SW 1271 (cell line): ENCODE measurements around the gene KBTBD6.
"Not testable (repeated sequence)": the region's sequence is repeated elsewhere in the genome, so short reads cannot be mapped to it uniquely, and the experiment has no call there.

Experiments used
- DNase-seq, 2 experiments: peaks; one replicate each; lab custom pipeline; 2025; lab: John Stamatoyannopoulos, UW

The KBTBD6 gene

DNA sequence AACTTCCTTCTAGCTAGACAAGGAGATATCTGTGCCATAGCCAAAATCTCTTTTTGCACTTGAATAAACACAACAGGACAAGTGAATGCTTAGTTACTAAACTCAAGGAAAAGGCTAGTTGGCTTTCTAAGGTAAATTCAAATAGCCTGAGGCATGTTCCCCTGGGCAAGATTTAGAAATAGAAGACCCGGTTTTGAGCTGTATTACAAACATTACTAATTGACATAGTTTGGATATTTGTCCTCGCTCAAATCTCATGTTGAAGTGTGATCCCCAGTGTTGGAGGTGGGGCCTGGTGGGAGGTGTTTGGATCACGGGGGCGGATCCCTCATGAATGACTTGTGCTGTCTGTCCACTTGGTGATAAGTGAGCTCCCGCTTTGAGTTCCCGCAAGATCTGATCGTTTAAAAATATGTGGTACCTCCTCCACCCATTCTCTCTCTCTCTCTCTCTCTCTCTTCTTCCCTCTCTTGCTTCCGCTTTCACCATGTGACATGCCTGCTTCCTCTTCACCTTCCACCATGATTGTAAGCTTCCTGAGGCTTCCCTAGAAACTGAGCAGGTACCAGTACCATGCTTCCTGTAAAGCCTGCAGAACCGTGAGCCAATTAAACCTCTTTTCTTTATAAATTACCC lies 3.9 kb upstream of the KBTBD6 start:
- DNase-seq: no peak

GRCh38 chr13:41133951-41134350 lies 1.3 kb upstream of the KBTBD6 start:
- no peak for DNase-seq

- not testable (repeated sequence) for DNase-seq
Measured at GRCh38 chr13:41131660-41132511, 716 bp downstream of the KBTBD6 start.

GRCh38 chr13:41131189-41131588 lies 1.4 kb downstream of the KBTBD6 start:
- not testable (repeated sequence) for DNase-seq

- DNase-seq: no peak
Measured at GRCh38 chr13:41130356-41130755, 2.2 kb downstream of the KBTBD6 start.

GRCh38 chr13:41127701-41128100 lies 4.9 kb downstream of the KBTBD6 start:
- DNase-seq: no peak

DNA sequence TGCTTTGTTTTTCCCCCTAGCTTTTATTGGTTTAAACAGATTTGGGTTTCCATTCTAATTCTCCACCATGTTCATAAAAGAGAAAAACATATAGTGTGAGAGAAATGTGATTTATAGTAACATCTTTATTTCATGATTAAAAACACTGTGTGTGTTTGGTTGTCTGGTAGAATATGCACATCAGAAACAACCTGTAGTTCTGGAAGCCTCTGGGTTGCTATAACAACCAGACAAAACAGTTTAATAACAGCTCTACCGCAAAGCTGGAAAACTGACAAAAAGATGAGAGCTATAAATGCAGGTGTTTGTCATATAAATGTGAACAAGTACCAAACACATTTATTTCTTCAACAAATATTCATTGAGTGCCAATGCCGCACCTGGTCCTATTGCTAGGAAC lies 9.8 kb downstream of the KBTBD6 start:
- no peak for DNase-seq

- no peak for DNase-seq
Measured at GRCh38 chr13:41117869-41118268, 14.7 kb downstream of the KBTBD6 start.

GRCh38 chr13:41111454-41111853 lies 21.1 kb downstream of the KBTBD6 start:
- DNase-seq: no peak

DNA sequence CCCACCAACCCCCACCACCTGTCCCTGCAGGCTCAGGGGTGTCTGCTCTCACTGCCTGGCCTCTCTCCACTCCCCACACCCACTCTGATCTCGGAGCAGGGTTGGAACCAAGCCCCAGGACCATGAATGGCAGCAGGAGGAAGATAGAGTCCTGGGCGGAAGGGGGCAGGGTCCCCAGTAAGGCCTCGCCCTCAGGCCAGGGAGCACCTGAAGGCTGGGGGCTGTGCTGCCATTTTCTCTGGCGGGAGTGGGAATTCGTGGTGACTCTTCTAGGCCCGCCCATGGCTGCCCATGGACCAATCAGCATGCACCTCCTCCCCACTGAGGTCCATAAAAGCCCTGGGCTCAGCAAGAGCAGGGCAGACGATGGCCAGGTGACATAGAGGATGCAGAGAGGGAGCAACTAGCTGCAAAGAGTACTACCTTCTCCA lies 25.0 kb downstream of the KBTBD6 start:
- no peak for DNase-seq

DNA sequence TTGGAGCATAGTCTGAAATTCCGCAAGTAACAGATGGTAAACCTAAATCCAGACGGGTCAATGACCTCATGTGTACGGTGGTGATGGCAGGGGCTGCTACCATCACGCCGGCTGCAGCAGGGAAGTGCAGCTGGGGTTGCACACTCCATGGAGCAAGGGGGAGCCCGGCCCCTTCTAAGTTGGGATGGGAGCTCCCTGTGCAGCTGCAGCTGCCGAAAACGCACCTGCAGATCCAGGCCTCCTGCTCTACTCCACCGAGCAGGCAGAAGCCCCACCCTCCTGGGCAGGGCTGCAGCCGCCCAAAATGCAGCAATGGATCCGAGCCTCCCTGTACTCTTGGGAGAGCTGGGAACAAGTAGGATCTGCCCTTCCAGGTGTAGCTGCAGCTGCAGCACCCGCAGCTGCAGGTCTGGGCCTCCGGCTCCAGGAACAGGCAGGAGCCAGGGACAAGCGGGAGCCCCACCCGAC lies 25.5 kb downstream of the KBTBD6 start:
- DNase-seq: no peak

DNA sequence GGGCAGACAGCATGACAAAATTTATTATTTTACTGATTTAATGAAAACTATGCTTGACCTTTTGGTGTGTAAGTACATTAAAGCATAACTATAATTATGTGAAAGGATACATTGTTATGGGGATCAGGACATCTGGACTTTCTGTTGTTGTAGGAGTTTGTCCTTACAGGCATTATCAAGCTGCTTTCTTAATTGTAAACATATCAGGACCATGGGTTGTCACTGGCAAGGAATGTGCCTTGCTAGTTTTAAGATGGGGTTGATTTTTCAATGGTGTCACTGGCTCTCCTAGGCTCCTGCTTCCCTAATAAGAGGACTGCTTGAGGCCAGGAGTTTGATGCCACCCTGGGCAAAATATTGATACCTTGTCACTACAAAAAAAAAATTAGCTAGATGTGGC lies 32.6 kb downstream of the KBTBD6 start:
- DNase-seq: no peak

GRCh38 chr13:41098761-41099160 lies 33.8 kb downstream of the KBTBD6 start:
- DNase-seq: no peak

DNA sequence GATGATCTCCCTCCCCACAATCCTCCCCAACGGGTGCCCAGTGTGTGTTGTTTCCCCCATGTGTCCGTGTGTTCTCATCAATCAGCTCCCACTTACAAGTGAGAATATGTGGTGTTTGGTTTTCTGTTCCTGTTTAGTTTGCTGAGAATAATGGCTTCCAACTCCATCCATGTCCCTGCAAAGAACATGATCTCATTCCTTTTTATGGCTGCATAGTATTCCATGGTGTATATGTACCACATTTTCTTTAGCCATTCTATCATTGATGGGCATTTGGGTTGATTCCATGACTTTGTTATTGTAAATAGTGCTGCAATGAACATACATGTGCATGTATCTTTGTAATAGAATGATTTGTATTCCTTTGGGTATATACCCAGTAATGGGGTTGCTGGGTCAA lies 36.9 kb downstream of the KBTBD6 start:
- not testable (repeated sequence) for DNase-seq

- DNase-seq: no peak
Measured at GRCh38 chr13:41085961-41086585, 46.5 kb downstream of the KBTBD6 start.

GRCh38 chr13:41079725-41080124 lies 52.9 kb downstream of the KBTBD6 start:
- no peak for DNase-seq
